NCI-H2227 (cell line): Measurements from ENCODE around the gene CWH43.
"Not testable (repeated sequence)": the region's sequence is repeated elsewhere in the genome, so short reads cannot be mapped to it uniquely, and the experiment has no call there.

Source experiments
- DNase-seq: peaks from one replicate; lab custom pipeline; 2025; ENCODE audit not compliant: unreplicated experiment; lab: John Stamatoyannopoulos, UW

The CWH43 gene

GRCh38 chr4:48974979-48975640 is 11.0 kb upstream of the CWH43 start:
- no peak for DNase-seq

GRCh38 chr4:48976041-48976440 is 10.0 kb upstream of the CWH43 start:
- no peak for DNase-seq

GRCh38 chr4:48979914-48980579 is 6.0 kb upstream of the CWH43 start:
- DNase-seq: no peak

GRCh38 chr4:48984005-48984404 is 2.1 kb upstream of the CWH43 start:
- DNase-seq: not testable (repeated sequence)

- no peak for DNase-seq
These were observed 486 bp upstream of the CWH43 start for GRCh38 chr4:48985602-48985975.

- DNase-seq: no peak
These were observed 634 bp downstream of the CWH43 start for GRCh38 chr4:48986654-48987164.

- DNase-seq: no peak
These were observed 3.6 kb downstream of the CWH43 start for GRCh38 chr4:48989461-48990203.

- DNase-seq: no peak
These were observed 5.3 kb downstream of the CWH43 start for GRCh38 chr4:48991357-48991756.

- DNase-seq: no peak
These were observed 11.9 kb downstream of the CWH43 start for GRCh38 chr4:48997962-48998361.

GRCh38 chr4:48998440-48998839 is 12.4 kb downstream of the CWH43 start:
- DNase-seq: no peak

GRCh38 chr4:49000806-49001205 is 14.7 kb downstream of the CWH43 start:
- DNase-seq: no peak

- DNase-seq: no peak
These were observed 16.9 kb downstream of the CWH43 start for GRCh38 chr4:49002931-49003330.

GRCh38 chr4:49018718-49019295 is 32.7 kb downstream of the CWH43 start:
- DNase-seq: no peak

- DNase-seq: peak; percentile 46
These were observed 46.5 kb downstream of the CWH43 start for GRCh38 chr4:49032440-49033161.

- DNase-seq: no peak
These were observed 50.5 kb downstream of the CWH43 start for GRCh38 chr4:49036528-49036927.

- no peak for DNase-seq
These were observed 58.2 kb downstream of the CWH43 start for GRCh38 chr4:49044270-49044669.

- no peak for DNase-seq
These were observed 72.2 kb downstream of the CWH43 start for GRCh38 chr4:49058306-49058705.

GRCh38 chr4:49063670-49064069 is 77.6 kb downstream of the CWH43 start:
- DNase-seq: no peak

- DNase-seq: not testable (repeated sequence)
These were observed 86.1 kb downstream of the CWH43 start for GRCh38 chr4:49072196-49072595.

- DNase-seq: not testable (repeated sequence)
These were observed 105.8 kb downstream of the CWH43 start for GRCh38 chr4:49091883-49092282.

GRCh38 chr4:49092608-49093135 is 106.6 kb downstream of the CWH43 start:
- not testable (repeated sequence) for DNase-seq
